ENCODE results near the gene VSTM2B. TPM values are rescaled to one million over a fixed set of nuclear protein-coding genes. Genes with fewer than 3 reads are reported as not detected.

The VSTM2B gene
- total and polyA plus RNA-seq, 11 donors: not detected

- ATAC-seq (no peak), DNase-seq (no peak)
- 41 to 68% (median 54%) methylated on average over 3 of the region's 3 CpGs for WGBS, 4 donors
- Histone ChIP-seq H3K9me3 (no peaks in the 10 kb centered on the region), H3K4me1 (no peaks in the 10 kb centered on the region), H3K4me3 (no peak overlapping the region), H3K27ac (no peak overlapping the region), H3K36me3 (no peaks in the 10 kb centered on the region), H3K27me3 (peaks cover 0 to 40% (median 12%) of the 10 kb centered on the region in 9 donors)
- intact Hi-C loops (cut with DNase I): no loop called here
- TF ChIP-seq, protein P1, sequence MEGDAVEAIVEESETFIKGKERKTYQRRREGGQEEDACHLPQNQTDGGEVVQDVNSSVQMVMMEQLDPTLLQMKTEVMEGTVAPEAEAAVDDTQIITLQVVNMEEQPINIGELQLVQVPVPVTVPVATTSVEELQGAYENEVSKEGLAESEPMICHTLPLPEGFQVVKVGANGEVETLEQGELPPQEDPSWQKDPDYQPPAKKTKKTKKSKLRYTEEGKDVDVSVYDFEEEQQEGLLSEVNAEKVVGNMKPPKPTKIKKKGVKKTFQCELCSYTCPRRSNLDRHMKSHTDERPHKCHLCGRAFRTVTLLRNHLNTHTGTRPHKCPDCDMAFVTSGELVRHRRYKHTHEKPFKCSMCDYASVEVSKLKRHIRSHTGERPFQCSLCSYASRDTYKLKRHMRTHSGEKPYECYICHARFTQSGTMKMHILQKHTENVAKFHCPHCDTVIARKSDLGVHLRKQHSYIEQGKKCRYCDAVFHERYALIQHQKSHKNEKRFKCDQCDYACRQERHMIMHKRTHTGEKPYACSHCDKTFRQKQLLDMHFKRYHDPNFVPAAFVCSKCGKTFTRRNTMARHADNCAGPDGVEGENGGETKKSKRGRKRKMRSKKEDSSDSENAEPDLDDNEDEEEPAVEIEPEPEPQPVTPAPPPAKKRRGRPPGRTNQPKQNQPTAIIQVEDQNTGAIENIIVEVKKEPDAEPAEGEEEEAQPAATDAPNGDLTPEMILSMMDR (IDR thresholded peaks at IDR 0.05): no peak
- no peak for TF ChIP-seq POLR2A (IDR thresholded peaks at IDR 0.05)
Observed at GRCh38 chr19:29598496-29598895, 72.7 kb downstream of the VSTM2B start.

GRCh38 chr19:29603308-29603707 lies 77.5 kb downstream of the VSTM2B start:
- H3K9me3 ChIP-seq: no peaks in the 10 kb centered on the region
- intact Hi-C loops (cut with DNase I): loop anchor here in 4 of 10 donors (10.0 kb wide), 4 partner anchors 61 to 1741 kb away; partner anchors contain the start of genes PLEKHF1 (in 1 of the 4) and TSHZ3 (in 1 of the 4)
- H3K4me1 ChIP-seq: peaks cover 0 to 19% (median 13%) of the 10 kb centered on the region in 12 donors
- H3K36me3 ChIP-seq: peaks cover 0 to under 1% (median 0%) of the 10 kb centered on the region in 9 donors
- DNase-seq (no peak), ATAC-seq (no peak)
- 61 to 71% (median 66%) methylated on average over 5 of the region's 5 CpGs for WGBS, 4 donors
- H3K4me3 ChIP-seq: no peak overlapping the region
- H3K27me3 ChIP-seq: peaks cover 0 to 5% (median 0%) of the 10 kb centered on the region in 9 donors
- H3K27ac ChIP-seq: no peak overlapping the region
- TF ChIP-seq, protein P1 (IDR thresholded peaks at IDR 0.05): no peak
- TF ChIP-seq POLR2A (IDR thresholded peaks at IDR 0.05): no peak

- Histone ChIP-seq H3K4me1 (peaks cover 0 to 22% (median 14%) of the 10 kb centered on the region in 12 donors), H3K4me3 (peak within 1 kb of the TSS; percentile 61 to 97 (median 88)), H3K36me3 (peaks cover 0 to 26% (median 18%) of the 10 kb centered on the region in 9 donors), H3K27ac (peak within 1 kb of the TSS; percentile 86 to 97 (median 93)), H3K9me3 (no peaks in the 10 kb centered on the region), H3K27me3 (no peaks in the 10 kb centered on the region)
- WGBS, 4 donors: 0 to 1% (median 0%) methylated on average over 43 to 47 of the region's 47 CpGs
- DNase-seq: peak; percentile 97 to 99 (median 98)
- peak; percentile 76 to 96 for TF ChIP-seq POLR2A (IDR thresholded peaks at IDR 0.05)
- TF ChIP-seq, protein P1 (IDR thresholded peaks at IDR 0.05): no peak
- ATAC-seq: peak; percentile 90 to 97 (median 95)
- intact Hi-C loops (cut with DNase I): loop anchor here in 6 of 10 donors (2.0 to 10.0 kb wide), 9 partner anchors 56 to 1739 kb away; partner anchors contain the start of genes PLEKHF1 (in 2 of the 6), CCNE1 (in 1 of the 6), TSHZ3 (in 1 of the 6) and UQCRFS1 (in 1 of the 6)
Observed at GRCh38 chr19:29605653-29606419, 80.0 kb downstream of the VSTM2B start, which contains the start of gene POP4. Gene POP4 (plus strand): TSS chr19:29606283. CDS start chr19:29606319, 36 bp downstream.

- TF ChIP-seq POLR2A (IDR thresholded peaks at IDR 0.05): no peak
- TF ChIP-seq, protein P1 (IDR thresholded peaks at IDR 0.05): no peak
- H3K9me3 ChIP-seq: no peaks in the 10 kb centered on the region
- no peaks in the 10 kb centered on the region for H3K27me3 ChIP-seq
- peak overlapping the region; percentile 86 to 97 (median 93) for H3K27ac ChIP-seq
- peak overlapping the region; percentile 61 to 97 (median 88) for H3K4me3 ChIP-seq
- H3K36me3 ChIP-seq: peaks cover 0 to 30% (median 23%) of the 10 kb centered on the region in 9 donors
- DNase-seq: no peak
- ATAC-seq: peak; percentile 31 to 54 (median 44)
- intact Hi-C loops (cut with DNase I): loop anchor here in 6 of 10 donors (2.0 to 10.0 kb wide), 9 partner anchors 56 to 1738 kb away; partner anchors contain the start of genes PLEKHF1 (in 2 of the 6), CCNE1 (in 1 of the 6), TSHZ3 (in 1 of the 6) and UQCRFS1 (in 1 of the 6)
- WGBS, 4 donors: 0 to 2% (median 1%) methylated on average over 10 to 12 of the region's 12 CpGs
- peaks cover 0 to 23% (median 15%) of the 10 kb centered on the region in 12 donors for H3K4me1 ChIP-seq
Observed at GRCh38 chr19:29606420-29606747, 80.6 kb downstream of the VSTM2B start.

Measured in heart left ventricle (tissue), 16 donors.